K562 (cell line): Measurements from ENCODE around the gene LAMB2. TPM values are rescaled to one million over a fixed set of nuclear protein-coding genes. Genes with fewer than 3 reads are reported as not detected.

ENCODE experiments used
- ATAC-seq: fragments of 200-7000 bp; cut with Tn5 transposase; 3 replicates; pipeline ENCODE4 v1.9.1; 2020; ENCODE audit warnings: moderate library complexity
- BruUV-seq: library from RNA; stranded (reverse); fragments of 400-500 nt; replicated peaks from 2 replicates; lab custom pipeline; 2021; lab: Mats Ljungman, UMichigan
- CTCF ChIA-PET: fragments of 300-600 bp; formaldehyde crosslinking; extraction: SDS; loops from one replicate; lab custom pipeline; 2021; ENCODE audit warnings: low intra/inter-chr PET ratio; lab: Yijun Ruan, JAX
- POLR2A ChIA-PET: fragments of 300-600, 350-650 bp; sonication (Branson Sonifier 250); formaldehyde crosslinking; extraction: SDS; loops from one replicate; lab custom pipeline; 2021; ENCODE audit warnings: antibody characterized with exemption, inconsistent platforms; lab: Yijun Ruan, JAX
- DNase-seq, 4 experiments: peaks; one replicate each; pipeline versions ENCODE4 v3.0.0 to v3.0.0-alpha.2; 2011 to 2018; ENCODE audit warnings: low spot score in 3 of 4, mixed read lengths in 3 of 4; ENCODE audit errors: extremely low read depth in 1 of 4
- FAIRE-seq: peaks from 2 replicates; lab custom pipeline; 2011; peaks lifted over from hg19 to GRCh38; lab: Jason Lieb, UNC
- H2AFZ ChIP-seq: 2 replicates; pipeline ENCODE4 v1.6.0; 2011; ENCODE audit warnings: low read depth, low read length, control low read depth, inconsistent platforms
- H3K27ac ChIP-seq: fragments of 200-600 bp; 3 replicates; pipeline ENCODE4 v1.8.0; 2011; ENCODE audit warnings: low read depth, mild to moderate bottlenecking, control low read depth, inconsistent platforms, low read length, moderate library complexity, mixed read lengths; ENCODE audit errors: extremely low read depth
- H3K27me3 ChIP-seq, 2 experiments: fragments of 300-600 bp in 1 of 2; 2 replicates in 1 of 2; 3 replicates in 1 of 2; pipeline versions ENCODE4 v1.6.0 to v1.8.0; 2011; ENCODE audit warnings: inconsistent platforms in 2 of 2, low read length in 2 of 2, mild to moderate bottlenecking in 1 of 2, mixed read lengths in 1 of 2, moderate library complexity in 1 of 2; ENCODE audit not compliant: control insufficient read depth in 2 of 2, insufficient read depth in 2 of 2
- H3K36me3 ChIP-seq: fragments of 300-600 bp; 3 replicates; pipeline ENCODE4 v1.8.0; 2011; ENCODE audit warnings: mild to moderate bottlenecking, low read length, inconsistent platforms; ENCODE audit not compliant: control insufficient read depth, insufficient read depth
- H3K4me1 ChIP-seq, 2 experiments: fragments of 200-600 bp in 1 of 2; replicated peaks in 1 of 2; 2 replicates in 1 of 2; 3 replicates in 1 of 2; pipeline versions ENCODE4 v1.5.1 to v1.8.0; 2011; ENCODE audit warnings: inconsistent platforms in 2 of 2, low read length in 2 of 2, mild to moderate bottlenecking in 1 of 2, mixed read lengths in 1 of 2, moderate library complexity in 1 of 2; ENCODE audit not compliant: control insufficient read depth in 2 of 2, insufficient read depth in 2 of 2
- H3K4me2 ChIP-seq: 2 replicates; pipeline ENCODE4 v1.6.1; 2011; ENCODE audit warnings: low read length, control low read depth, inconsistent platforms, mixed read lengths; ENCODE audit not compliant: insufficient read depth
- H3K4me3 ChIP-seq: fragments of 200-600 bp; sonication (generic), shearing (Covaris generic); 2 replicates; pipeline ENCODE4 v1.5.1; 2016; ENCODE audit warnings: control low read depth, inconsistent platforms
- H3K79me2 ChIP-seq: fragments of 200-600 bp; 3 replicates; pipeline ENCODE4 v1.8.0; 2011; ENCODE audit warnings: low read length, inconsistent platforms; ENCODE audit not compliant: control insufficient read depth, insufficient read depth
- H3K9ac ChIP-seq, 2 experiments: 2 replicates each; pipeline versions ENCODE4 v1.6.0 to v1.6.1; 2011; ENCODE audit warnings: low read depth in 2 of 2, low read length in 2 of 2, control low read depth in 1 of 2, inconsistent platforms in 1 of 2, mild to moderate bottlenecking in 1 of 2, mixed read lengths in 1 of 2; ENCODE audit not compliant: insufficient read depth in 1 of 2
- H3K9me1 ChIP-seq: one replicate; pipeline ENCODE4 v1.6.0; 2011; ENCODE audit warnings: inconsistent platforms, mild to moderate bottlenecking, low read length, moderate library complexity; ENCODE audit not compliant: control insufficient read depth, insufficient read depth
- H3K9me3 ChIP-seq: replicated peaks from 2 replicates; pipeline ENCODE4 v1.5.1; 2011; ENCODE audit warnings: low read depth, low read length, inconsistent platforms; ENCODE audit not compliant: control insufficient read depth, insufficient read depth
- H4K20me1 ChIP-seq: replicated peaks from 2 replicates; pipeline ENCODE4 v1.6.1; 2011; ENCODE audit warnings: low read length, inconsistent platforms, mixed read lengths; ENCODE audit not compliant: control insufficient read depth, insufficient read depth
- CBX8 ChIP-seq: fragments of 200-600 bp; sonication (generic); IDR thresholded peaks from 2 replicates; pipeline ENCODE4 v1.6.1; 2012; ENCODE audit warnings: borderline replicate concordance, mixed run types, low read depth, mild to moderate bottlenecking, moderate library complexity, mixed read lengths, low read length, control low read depth, inconsistent platforms; ENCODE audit not compliant: poor library complexity, severe bottlenecking; ENCODE audit errors: extremely low read depth
- E2F3 ChIP-seq: fragments of 250-450 bp; sonication (Bioruptor Pico); IDR thresholded peaks from 2 replicates; pipeline ENCODE4 v1.4.0; 2020; ENCODE audit warnings: mild to moderate bottlenecking
- E2F8 ChIP-seq: fragments of 450-650 bp; IDR thresholded peaks from 2 replicates; pipeline ENCODE4 v1.7.1; 2018; ENCODE audit warnings: mild to moderate bottlenecking, low read depth; ENCODE audit not compliant: partially characterized antibody
- EZH2 ChIP-seq: IDR thresholded peaks from 2 replicates; pipeline ENCODE4 v1.6.1; 2012; ENCODE audit warnings: low read depth, mild to moderate bottlenecking, inconsistent platforms, low read length, borderline replicate concordance
- FIP1L1 ChIP-seq: fragments of 200-400 bp; formaldehyde crosslinking; IDR thresholded peaks from 2 replicates; pipeline ENCODE4 v1.6.1; 2018; ENCODE audit warnings: mild to moderate bottlenecking, low read depth, low read length; ENCODE audit not compliant: poor library complexity, severe bottlenecking
- FOXM1 ChIP-seq, 2 experiments: fragments of 450-650 bp in 1 of 2; sonication (generic) in 1 of 2; formaldehyde crosslinking in 1 of 2; IDR thresholded peaks; 2 replicates each; pipeline versions ENCODE4 v1.6.1 to v1.9.0; 2017 to 2022; ENCODE audit warnings: low read depth in 2 of 2, mild to moderate bottlenecking in 2 of 2, missing genetic modification reagents in 1 of 2, moderate library complexity in 1 of 2
- L3MBTL2 ChIP-seq: fragments of 450-650 bp; IDR thresholded peaks from 2 replicates; pipeline ENCODE4 v1.6.1; 2016; ENCODE audit warnings: mild to moderate bottlenecking, moderate library complexity
- MTA1 ChIP-seq: fragments of 450-650 bp; IDR thresholded peaks from 2 replicates; pipeline ENCODE4 v1.6.1; 2017; ENCODE audit warnings: borderline replicate concordance
- PTBP1 ChIP-seq: fragments of 200-400 bp; formaldehyde crosslinking; IDR thresholded peaks from 2 replicates; pipeline ENCODE4 v1.6.1; 2017; ENCODE audit warnings: low read depth, low read length
- TARDBP ChIP-seq: fragments of 450-650 bp; IDR thresholded peaks from 2 replicates; pipeline ENCODE4 v1.6.1; 2016
- TEAD1 ChIP-seq, 2 experiments: fragments of 450-650 bp in 1 of 2; sonication (generic) in 1 of 2; formaldehyde crosslinking; IDR thresholded peaks; 2 replicates each; pipeline versions ENCODE4 v1.4.0 to v1.8.0; 2020 to 2022; ENCODE audit warnings: mild to moderate bottlenecking in 2 of 2, missing genetic modification reagents in 1 of 2
- TOE1 ChIP-seq, 2 experiments: fragments of 450-650 bp in 1 of 2; sonication (generic) in 1 of 2; formaldehyde crosslinking in 1 of 2; IDR thresholded peaks; 2 replicates each; pipeline versions ENCODE4 v1.7.1 to v1.8.0; 2016 to 2022; ENCODE audit warnings: borderline replicate concordance in 2 of 2, mild to moderate bottlenecking in 2 of 2, antibody characterized with exemption in 1 of 2, inconsistent platforms in 1 of 2, low read depth in 1 of 2, missing genetic modification reagents in 1 of 2, moderate library complexity in 1 of 2
- ZFPM2 ChIP-seq: fragments of 250-450 bp; sonication (Bioruptor Pico); IDR thresholded peaks from 2 replicates; pipeline ENCODE4 v1.5.1; 2022; ENCODE audit warnings: mild to moderate bottlenecking
- ZNF583 ChIP-seq: fragments of 250-450 bp; sonication (Bioruptor Pico); IDR thresholded peaks from 2 replicates; pipeline ENCODE4 v1.4.0; 2020
- ZNF699 ChIP-seq: fragments of 250-450 bp; sonication (Bioruptor Pico); IDR thresholded peaks from 2 replicates; pipeline ENCODE4 v1.8.0; 2021; ENCODE audit warnings: mild to moderate bottlenecking, moderate library complexity; ENCODE audit not compliant: insufficient replicate concordance
- WGBS: fragments of 100-300 bp; shearing (Covaris generic); methylation state at CpG from one replicate; pipeline ENCODE4 v1.1.6; 2016; ENCODE audit warnings: low coverage, mixed read lengths; ENCODE audit not compliant: insufficient coverage; ENCODE audit errors: missing lambda C conversion rate; 5-methylcytosine and 5-hydroxymethylcytosine counted together
- in situ Hi-C: fragments of 300-500 bp; cut with MboI; formaldehyde crosslinking; loops from 4 replicates; pipeline ENCODE4 v1.15.0; 2018; ENCODE audit warnings: inconsistent platforms, mixed read lengths
- intact Hi-C: fragments of 100-400 bp; cut with micrococcal nuclease; formaldehyde crosslinking; loops from 2 replicates; pipeline ENCODE4 v1.14.2; 2022
- polyA plus RNA-seq, 8 experiments: library from polyadenylated mRNA; depleted of rRNA in 4 of 8; stranded (reverse) in 5 of 8; unstranded in 3 of 8; fragments of >200 nt; fragmentation: Nextera tagmentation in 2 of 8; fragmentation: Illumina TruSeq in 1 of 8; extraction: Ambion mirVana in 2 of 8; extraction: Trizol in 1 of 8; gene quantifications; 2 replicates each; pipeline versions ENCODE4 v1.2.1 to v1.2.3, GENCODE V29; 2011 to 2014; ENCODE audit warnings: inconsistent platforms in 1 of 8, missing spikeins in 1 of 8
- total RNA-seq, 7 experiments: library from RNA; depleted of rRNA in 6 of 7; stranded (reverse); fragments of >200 nt in 6 of 7; fragmentation: Illumina TruSeq in 2 of 7; extraction: Trizol in 2 of 7; gene quantifications; 2 replicates each; pipeline versions ENCODE4 v1.2.1 to v1.2.3, GENCODE V29; 2011 to 2021; ENCODE audit warnings: low replicate concordance in 1 of 7
- TF ChIP-seq, protein P1 (sequence below): fragments of 250-450 bp; sonication (Bioruptor Pico); IDR thresholded peaks from 2 replicates; pipeline ENCODE4 v1.8.0; 2021; ENCODE audit warnings: moderate library complexity, mild to moderate bottlenecking, inconsistent platforms

Gene LAMB2
- total and polyA plus RNA-seq, 9 of the 15 experiments (the other 6 are each of a cell fraction or from before 2014, with no cell fraction given) = 1.4 to 26.0 (median 16.2) TPM

DNA sequence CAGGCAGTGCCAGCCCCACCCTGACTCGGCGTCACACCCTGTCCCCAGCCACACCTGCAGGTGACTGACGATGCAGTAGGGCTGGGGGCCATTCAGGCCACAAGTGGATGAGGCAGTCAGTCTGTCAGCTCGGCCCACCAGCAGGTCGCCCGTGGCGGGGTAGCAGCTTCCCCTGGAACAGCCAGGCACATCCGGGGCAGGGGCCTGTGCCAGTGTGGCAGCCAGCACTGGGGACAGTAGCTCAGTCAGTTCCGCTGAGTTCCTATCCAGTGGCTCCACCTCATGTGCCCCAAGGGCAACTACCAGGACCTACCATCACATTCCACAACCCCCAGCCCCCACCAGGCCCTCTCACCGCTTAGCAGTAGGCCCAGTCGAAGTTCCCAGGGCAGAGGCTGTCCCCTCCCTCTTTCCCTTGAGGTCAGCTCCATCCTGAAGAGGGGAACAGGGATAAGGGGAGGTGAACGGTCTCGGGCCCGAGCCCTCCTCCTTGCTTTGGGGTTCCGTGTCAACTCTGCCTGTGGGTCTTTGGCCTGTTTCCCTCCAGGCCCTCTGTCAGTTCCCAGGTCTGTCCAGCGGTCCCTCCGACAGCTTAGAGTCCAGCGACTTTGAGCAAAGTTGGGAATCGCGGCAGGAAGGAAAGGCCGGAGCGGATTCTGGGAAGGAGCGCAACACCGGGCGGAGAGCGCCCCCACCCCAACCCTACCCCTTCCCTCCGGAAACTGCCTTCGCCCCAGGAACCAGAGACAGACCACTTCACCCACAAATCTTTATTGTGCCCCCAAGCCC is at the start of gene LAMB2 (continued):
- TF ChIP-seq FOXM1 (IDR thresholded peaks at IDR 0.05; ENCODE audit: low read depth) (peak; percentile 16; the same call in 1 of the 2 replicates), FOXM1 (CRISPR knock-in tag; IDR thresholded peaks at IDR 0.05; ENCODE audit: low read depth) (no peak), TEAD1 (CRISPR knock-in tag; IDR thresholded peaks at IDR 0.05) (0 out of 4 replicates have a peak, but pooled peaks of 1 of the 2 experiments have one; percentile 15), L3MBTL2 (peak; percentile 37; the same call in 1 of the 2 replicates), TOE1 (IDR thresholded peaks at IDR 0.05; ENCODE audit: borderline replicate concordance) (peak; percentile 61; the same call in 1 of the 2 replicates), TOE1 (CRISPR knock-in tag; IDR thresholded peaks at IDR 0.05; ENCODE audit: borderline replicate concordance, low read depth) (no peak), TARDBP (no peak)

DNA sequence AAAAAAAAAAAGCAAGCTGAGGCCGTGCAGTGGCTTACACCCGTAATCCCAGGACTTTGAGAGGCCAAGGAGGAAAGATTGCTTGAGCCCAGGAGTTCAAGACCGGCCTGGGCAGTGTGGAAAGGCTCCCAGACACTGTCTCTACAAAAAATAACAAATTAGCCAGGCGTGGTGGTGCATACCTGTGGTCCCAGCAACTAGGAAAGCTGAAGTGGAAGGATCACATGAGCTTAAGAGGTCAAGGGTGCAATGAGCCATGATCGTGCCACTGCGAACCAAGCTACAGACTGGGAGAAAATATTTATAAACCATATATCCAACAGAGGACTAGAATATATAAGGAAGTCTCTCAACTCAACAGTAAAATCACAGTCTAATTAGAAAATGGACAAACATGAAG is 48.5 kb upstream of the LAMB2 start:
- Histone ChIP-seq H3K36me3 (no peaks in the 10 kb centered on the region; the same call in 2 of the 3 replicates), H3K4me1 (peaks cover 0 to 5% of the 10 kb centered on the region in 2 experiments; a peak in 1 of 5 replicates), H3K4me2 (no peak overlapping the region), H4K20me1 (no peaks in the 10 kb centered on the region), H3K9me1 (no peaks in the 10 kb centered on the region), H3K4me3 (no peak overlapping the region), H3K79me2 (no peaks in the 10 kb centered on the region), H3K9me3 (no peaks in the 10 kb centered on the region), H3K27me3 (no peaks in the 10 kb centered on the region), H3K27ac (no peak overlapping the region), H2AFZ (no peak overlapping the region), H3K9ac (no peak overlapping the region)
- FAIRE-seq (no peak), DNase-seq (no peak), ATAC-seq (no peak)
- BruUV-seq = no TSS peak
- ChIA-PET POLR2A (interaction anchor here (0.6 kb wide), 1 partner anchor 10 kb away, joined by 3 read pairs; the partner anchor contains the start of gene KLHDC8B), CTCF (no interaction called here)
- intact Hi-C loops (no loop called here), in situ Hi-C loops (no loop called here)
- 75% methylated on average over 3 of the region's 6 CpGs for WGBS
- TF ChIP-seq FIP1L1 = no peak
- TF ChIP-seq CBX8 = no peak
- no peak for TF ChIP-seq EZH2
- no peak for TF ChIP-seq E2F8
- TF ChIP-seq ZNF699 (CRISPR knock-in tag) = no peak
- TF ChIP-seq ZNF583 (CRISPR knock-in tag) = no peak
- no peak for TF ChIP-seq MTA1
- TF ChIP-seq ZFPM2 (CRISPR knock-in tag) = no peak
- TF ChIP-seq, protein P1, sequence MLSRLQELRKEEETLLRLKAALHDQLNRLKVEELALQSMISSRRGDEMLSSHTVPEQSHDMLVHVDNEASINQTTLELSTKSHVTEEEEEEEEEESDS (CRISPR knock-in tag) = no peak
- TF ChIP-seq PTBP1 = no peak
- TF ChIP-seq E2F3 (CRISPR knock-in tag) = no peak
